NCI-H774 (cell line): Measurements from ENCODE around the gene AKAP6.
"Not testable (repeated sequence)": the region's sequence is repeated elsewhere in the genome, so short reads cannot be mapped to it uniquely, and the experiment has no call there.

ENCODE experiments used
- DNase-seq: peaks from one replicate; lab custom pipeline; 2025; lab: John Stamatoyannopoulos, UW

Gene AKAP6

GRCh38 chr14:32761381-32761968 lies 432.4 kb downstream of the AKAP6 start:
- no peak for DNase-seq

DNA sequence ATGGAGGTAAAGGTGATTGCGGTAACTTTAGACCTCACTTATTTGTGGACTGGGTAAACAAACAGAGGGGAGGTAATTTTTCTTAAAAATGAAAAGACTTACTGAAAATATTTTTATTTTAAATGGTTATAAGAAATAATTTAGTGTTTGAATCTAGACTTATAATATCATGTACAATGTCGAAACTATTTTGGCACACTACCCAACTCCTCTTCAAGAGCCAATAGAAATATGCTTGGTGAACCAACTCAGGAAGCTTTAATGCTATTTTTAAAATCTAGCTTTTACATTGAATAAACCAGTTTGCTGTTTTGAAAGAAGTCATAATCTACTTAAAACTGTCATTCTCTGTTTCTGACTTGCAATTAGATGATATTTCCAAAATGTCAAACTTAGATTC lies 433.8 kb downstream of the AKAP6 start:
- DNase-seq, result no peak

DNA sequence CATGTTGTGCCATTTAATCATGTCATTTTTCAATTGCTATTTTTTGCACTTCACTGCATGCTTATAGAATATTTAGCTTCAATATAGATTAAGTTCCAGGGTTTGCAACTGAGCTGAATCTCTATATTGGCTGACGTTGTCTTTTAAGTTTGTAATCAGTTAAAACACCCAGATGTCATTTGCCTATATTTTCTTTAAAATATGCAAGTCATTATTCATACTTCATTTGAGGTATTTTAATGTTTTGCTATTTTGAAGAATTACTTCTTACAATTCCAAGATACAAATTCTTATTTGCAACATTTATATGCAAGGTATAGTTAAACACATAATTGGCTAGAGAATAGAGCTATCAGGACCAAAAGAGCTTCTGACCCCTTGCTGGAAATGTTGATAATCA lies 434.6 kb downstream of the AKAP6 start:
- DNase-seq, result no peak

GRCh38 chr14:32764131-32764530 lies 435.0 kb downstream of the AKAP6 start:
- no peak for DNase-seq

GRCh38 chr14:32770422-32770821 lies 441.3 kb downstream of the AKAP6 start:
- DNase-seq, result no peak

- no peak for DNase-seq
These were observed 445.1 kb downstream of the AKAP6 start for GRCh38 chr14:32774214-32774613.

- no peak for DNase-seq
These were observed 450.7 kb downstream of the AKAP6 start for GRCh38 chr14:32779840-32780239.

DNA sequence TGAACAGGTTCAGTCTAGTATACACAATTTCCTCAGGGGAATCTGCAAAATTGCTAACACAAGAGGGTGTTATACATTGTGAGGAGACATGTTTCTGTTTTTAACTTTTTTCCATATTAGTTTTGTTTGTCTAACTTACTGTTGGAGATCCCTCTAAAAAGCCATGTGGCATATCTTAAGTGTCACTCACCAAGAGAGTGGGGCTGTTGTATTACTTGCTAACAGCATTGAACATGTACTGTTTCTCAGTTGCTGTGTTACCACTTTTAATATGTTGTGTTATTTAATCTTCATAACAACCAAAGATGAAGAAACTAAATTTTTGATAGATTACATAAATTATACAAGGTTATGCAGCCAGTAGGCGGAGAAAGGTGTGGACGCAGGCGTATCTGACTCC lies 455.3 kb downstream of the AKAP6 start:
- DNase-seq, result no peak

GRCh38 chr14:32785585-32785984 lies 456.5 kb downstream of the AKAP6 start:
- DNase-seq, result no peak

DNA sequence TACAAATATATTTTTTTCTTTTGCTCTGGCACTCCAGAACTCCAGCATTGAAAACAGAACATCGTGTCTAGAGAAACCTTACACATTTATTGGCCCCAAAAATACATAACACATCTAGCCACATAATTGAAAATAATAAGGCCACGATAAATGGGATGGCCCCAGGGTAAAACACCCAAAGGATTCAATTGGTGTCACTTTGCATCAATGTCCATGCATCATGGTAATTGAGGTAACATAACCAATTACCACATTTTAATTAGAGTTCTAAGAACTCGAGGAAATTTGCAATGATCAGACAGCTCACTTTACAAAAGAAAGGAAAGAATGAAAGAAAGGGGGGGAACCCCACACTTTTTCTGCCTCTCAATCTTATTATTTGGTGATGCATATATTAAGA lies 457.8 kb downstream of the AKAP6 start:
- DNase-seq, result no peak

DNA sequence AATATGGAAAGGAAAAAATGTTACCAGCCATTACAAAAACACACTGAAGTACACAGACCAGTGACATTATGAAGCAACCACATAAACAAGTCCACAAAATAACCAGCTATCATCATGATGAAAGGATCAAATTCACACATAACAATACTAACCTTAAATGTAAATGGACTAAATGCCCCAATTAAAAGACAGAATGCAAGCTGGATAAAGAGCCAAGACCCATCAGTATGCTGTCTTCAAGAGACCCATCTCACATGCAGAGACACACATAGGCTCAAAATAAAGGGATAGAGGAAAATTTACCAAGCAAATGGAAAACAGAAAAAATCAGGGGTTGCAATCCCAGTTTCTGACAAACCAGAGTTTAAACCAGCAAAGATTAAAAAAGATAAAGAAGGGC lies 463.9 kb downstream of the AKAP6 start:
- not testable (repeated sequence) for DNase-seq

DNA sequence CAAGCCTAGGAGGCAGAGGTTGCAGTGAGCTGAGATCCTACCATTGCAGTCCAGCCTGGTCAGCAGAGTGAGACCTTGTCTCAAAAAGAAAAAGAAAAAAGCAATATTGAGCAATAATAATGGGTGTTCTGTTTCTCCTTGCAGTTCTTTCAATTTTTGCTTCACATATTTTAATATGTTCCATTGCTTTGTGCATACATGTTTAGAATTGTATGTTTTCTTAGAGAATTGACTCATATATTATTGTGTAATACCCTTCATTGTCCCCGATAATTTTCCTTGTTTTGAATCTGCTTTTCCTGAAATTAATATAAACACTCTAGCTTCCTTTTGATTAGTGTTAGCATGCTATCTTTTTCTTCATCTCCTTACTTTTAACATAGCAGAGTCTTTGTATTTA lies 471.2 kb downstream of the AKAP6 start:
- DNase-seq, result no peak

- DNase-seq, result no peak
These were observed 473.2 kb downstream of the AKAP6 start for GRCh38 chr14:32802295-32802694.

DNA sequence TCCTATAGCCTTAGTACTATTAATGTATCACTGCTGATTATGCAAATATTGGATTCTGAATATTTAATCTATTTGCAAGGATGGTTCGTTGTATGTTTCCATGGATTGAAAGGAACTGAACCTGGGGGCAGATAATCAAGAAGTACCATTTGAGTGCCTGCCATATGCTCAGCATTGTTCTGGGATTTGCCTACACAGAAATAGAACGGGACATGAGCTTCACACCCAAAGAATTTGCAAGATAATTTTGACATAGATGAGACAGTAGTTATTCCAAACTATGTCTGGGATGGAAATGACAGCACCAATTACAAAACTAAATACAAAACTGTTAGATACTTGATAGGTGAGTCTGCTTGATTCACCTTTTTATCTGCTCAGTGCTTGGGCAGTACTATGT lies 476.9 kb downstream of the AKAP6 start:
- DNase-seq, result no peak

DNA sequence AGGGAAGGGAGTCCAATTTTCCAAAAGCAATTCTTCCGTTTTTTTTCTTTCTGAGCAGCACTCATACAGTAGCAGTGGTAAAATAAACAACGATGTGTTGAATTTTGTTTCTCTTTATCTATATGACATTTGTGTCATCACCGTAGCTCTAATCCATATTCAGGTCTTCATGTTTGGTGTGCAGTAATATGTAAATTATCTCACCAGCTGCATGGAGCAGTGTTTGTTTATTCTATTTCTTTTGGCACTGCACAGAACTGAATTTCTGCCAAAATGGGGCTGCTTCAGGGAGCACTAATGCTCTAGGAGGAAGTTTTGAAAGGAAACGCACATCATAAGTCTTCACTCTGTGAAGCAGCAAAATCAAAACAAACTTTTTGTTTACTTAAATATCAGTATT lies 479.5 kb downstream of the AKAP6 start:
- DNase-seq, result peak; percentile 65

- peak; percentile 24 for DNase-seq
These were observed 480.2 kb downstream of the AKAP6 start for GRCh38 chr14:32809255-32809654.

DNA sequence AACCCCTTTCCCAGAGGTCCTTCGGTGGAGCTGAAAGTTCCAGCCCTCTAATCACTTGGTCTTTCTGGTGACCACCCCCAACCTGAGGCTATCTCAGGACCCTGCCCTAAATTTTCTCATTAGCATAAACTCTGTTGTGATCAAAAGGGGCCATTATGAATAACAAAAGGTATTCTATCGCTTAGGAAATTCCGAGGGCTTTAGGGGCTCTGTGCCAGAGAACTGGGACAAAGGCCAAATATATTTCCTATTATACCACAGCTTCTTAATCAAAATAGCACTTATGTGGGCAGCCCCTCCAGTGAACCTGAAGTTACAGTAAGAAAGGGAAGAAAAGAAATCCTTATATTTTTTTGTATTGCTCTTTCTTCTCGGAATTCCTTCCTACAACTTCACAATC lies 484.3 kb downstream of the AKAP6 start:
- DNase-seq, result no peak

DNA sequence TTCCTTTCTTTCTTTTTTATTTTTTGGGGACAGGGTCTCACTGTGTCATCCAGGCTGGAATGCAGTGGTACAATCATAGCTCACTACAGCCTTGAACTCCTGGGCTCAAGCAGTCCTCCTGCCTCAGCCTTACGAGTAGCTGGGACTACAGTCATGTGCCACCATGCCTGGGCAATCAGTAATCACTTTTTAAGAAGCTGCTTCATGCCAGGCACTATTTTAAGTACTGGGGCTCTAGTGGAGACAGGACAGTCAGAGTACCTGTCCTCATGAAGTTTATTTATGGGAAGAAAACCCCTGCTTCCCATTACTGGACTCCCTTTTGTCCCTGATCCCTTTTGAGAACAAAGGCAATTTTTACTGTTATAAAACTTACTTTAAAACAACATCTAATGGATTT lies 485.6 kb downstream of the AKAP6 start:
- DNase-seq, result no peak

DNA sequence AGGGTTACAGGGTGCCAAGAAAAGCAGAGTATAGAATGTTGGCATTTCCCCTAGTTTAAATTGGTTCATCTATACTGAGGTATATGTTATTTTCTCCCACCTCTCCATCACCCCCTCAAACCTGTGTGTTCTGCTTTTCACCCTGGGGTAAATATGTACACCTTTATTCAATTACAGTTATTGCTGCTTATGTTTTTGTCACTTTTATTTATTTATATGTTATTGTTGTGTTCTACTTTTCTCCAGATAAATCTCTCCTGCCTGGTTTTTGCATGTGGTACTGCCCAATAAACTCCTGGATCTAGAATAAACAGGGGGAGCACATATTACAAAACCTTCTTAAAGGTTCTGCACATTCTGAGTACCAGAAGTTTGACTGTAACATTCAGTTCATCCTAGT lies 487.5 kb downstream of the AKAP6 start:
- DNase-seq, result no peak

DNA sequence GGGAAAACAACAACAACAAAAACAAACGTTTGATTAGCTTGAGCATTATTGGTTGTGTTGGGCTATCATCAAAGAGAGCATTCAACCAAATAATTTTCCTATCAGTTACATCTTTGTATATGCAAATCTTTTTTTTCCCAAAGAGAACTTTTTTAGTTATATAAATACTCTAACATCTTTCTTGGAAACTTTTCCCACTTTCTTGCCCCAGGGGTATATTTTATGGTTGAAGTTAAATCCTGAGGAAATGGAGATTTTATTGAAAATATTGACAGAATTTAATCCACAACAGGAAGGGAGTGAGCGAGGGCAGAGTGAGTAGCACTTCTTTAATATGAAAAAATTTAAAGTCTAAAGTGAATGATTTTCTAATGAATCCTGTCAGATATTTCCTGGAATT lies 488.7 kb downstream of the AKAP6 start:
- DNase-seq, result no peak

GRCh38 chr14:32818581-32818980 lies 489.5 kb downstream of the AKAP6 start:
- no peak for DNase-seq

DNA sequence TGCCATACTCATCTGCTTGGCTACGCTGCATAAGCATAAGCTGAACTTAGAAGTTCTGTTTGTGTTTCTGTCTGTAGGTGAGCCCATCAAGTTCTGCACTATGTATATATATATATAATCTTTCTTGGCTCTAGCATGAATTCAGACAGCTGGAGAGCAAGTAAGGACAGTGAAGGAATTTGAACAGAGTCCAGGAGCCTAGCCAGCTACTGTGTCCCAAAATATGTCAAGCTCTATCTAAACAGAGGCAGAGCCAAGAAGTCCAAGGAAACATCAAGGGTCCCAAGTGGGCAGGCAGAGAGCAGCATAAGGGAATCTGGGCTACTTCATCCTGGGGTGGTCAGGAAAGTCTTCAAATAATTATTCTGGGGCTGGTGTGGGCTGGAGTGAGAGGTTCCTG lies 491.1 kb downstream of the AKAP6 start:
- no peak for DNase-seq

- DNase-seq, result no peak
These were observed 491.6 kb downstream of the AKAP6 start for GRCh38 chr14:32820682-32821081.

DNA sequence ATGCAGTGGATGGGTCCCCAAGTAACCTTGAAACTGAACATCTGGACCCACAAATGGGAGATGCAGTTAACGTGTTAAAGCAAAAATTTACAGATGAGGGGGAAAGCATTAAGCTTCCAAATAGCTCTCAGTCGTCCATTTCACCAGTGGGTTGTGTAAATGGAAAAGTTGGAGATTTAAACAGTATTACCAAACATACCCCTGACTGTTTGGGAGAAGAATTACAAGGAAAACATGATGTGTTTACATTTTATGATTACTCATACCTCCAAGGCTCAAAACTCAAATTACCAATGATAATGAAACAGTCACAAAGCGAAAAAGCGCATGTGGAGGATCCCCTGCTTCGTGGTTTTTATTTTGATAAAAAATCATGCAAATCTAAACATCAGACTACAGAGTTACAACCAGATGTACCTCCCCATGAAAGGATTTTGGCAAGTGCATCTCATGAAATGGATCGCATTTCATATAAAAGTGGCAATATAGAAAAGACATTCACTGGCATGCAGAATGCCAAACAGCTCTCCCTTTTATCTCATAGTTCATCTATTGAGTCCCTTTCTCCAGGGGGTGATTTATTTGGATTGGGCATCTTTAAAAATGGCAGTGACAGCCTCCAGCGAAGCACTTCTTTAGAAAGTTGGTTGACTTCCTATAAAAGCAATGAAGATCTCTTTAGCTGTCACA lies 493.0 kb downstream of the AKAP6 start:
- DNase-seq, result no peak
